Stimulated activated CD4-positive, alpha-beta T cell treated with anti-CD3 and anti-CD28 coated beads, TNF-alpha, amount 100 ng/mL, for 24 hours (primary cell): ENCODE measurements around the gene TMED9.

Experiments used
- DNase-seq, 3 experiments: peaks; one replicate each; pipeline ENCODE4 v3.0.0-alpha.2; 2020; ENCODE audit warnings: low read depth in 3 of 3

TMED9 gene

DNA sequence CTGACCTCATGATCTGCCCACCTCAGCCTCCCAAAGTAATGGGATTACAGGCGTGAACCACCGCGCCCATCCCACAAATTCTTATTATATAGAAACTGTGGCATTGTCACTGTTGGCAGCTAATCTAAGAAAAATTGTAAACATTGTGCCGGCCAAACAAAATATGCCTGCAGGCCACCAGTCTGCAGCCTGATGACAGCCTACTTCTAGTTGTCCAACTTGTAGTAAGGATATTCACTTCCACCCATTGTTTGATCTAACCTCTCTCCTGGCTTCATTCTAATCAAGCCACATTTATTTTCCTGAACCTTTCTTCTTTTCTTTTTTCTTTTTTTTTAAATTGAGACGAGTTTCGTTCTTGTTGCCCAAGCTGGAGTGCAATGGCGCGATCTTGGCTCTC is 13.7 kb upstream of the TMED9 start:
- no peak for DNase-seq

- DNase-seq, result no peak
Observed at GRCh38 chr5:177588413-177588909, 3.5 kb upstream of the TMED9 start.

GRCh38 chr5:177590406-177590805 is 1.6 kb upstream of the TMED9 start:
- no peak for DNase-seq

DNA sequence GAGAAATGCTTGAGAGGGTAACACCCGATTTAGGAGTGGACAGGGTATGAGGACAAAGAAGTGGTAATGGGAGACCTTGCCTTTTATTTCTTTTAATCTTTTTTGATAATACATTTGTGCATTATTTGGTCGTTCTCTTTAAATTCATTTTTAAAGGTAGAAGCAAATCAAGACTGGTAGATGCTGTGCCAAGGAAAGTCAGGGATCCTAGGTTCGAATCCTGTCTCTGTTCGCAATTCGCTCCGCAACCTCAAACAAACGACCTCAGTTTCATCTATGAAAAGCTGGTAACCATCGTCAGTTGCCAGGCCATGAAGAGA is 353 bp upstream of the TMED9 start:
- no peak for DNase-seq

DNA sequence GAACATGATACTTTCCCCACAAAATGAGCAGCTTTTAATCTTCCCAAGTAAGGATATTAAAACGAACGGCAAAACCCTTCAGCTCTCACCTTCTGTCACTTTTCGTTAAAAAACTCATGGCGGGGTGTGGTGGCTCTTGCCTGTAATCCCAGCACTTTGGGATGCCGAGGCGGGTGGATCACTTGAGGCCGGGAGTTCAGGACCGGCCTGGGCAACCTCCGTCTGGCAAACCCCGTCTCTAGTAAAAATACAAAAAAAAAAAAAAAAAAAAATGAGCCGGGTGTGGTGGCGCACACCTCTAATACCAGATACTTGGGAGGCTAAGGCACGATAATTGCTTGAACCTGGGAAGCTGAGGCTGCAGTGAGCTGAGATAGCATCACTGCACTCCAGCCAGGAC is 902 bp downstream of the TMED9 start:
- no peak for DNase-seq

DNA sequence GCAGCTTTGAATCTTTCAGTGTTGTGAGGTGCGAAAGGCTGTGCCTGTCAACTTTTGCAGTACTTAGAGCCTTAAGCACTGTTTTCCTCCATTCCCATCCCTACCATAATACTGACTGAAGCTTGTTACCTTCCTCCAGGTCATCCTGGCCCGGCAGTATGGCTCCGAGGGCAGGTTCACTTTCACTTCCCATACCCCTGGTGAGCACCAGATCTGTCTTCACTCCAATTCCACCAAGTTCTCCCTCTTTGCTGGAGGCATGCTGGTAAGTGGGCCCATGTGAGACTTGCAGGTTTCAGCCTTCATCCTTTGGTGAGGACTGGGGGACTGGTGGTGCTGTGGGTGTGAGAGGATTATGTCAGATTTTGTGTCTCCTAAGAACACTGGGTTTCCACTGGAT is 1.5 kb downstream of the TMED9 start:
- no peak for DNase-seq

DNA sequence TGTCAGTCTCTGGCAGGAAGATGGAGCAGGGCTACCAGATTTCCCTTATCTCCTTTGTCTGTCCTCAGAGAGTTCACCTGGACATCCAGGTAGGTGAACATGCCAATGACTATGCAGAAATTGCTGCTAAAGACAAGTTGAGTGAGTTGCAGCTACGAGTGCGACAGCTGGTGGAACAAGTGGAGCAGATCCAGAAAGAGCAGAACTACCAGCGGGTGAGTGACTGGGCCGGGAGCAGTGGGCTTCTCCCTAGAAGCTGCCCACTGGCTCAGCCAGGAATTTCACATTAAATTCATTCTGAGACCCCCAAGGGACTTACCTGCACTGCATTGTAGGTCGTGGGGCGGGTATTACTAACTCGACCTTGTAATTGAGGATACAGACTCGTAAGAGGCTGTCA is 2.1 kb downstream of the TMED9 start:
- DNase-seq, result no peak

GRCh38 chr5:177595026-177595585 is 3.1 kb downstream of the TMED9 start:
- no peak for DNase-seq

- no peak for DNase-seq
Observed at GRCh38 chr5:177595991-177596774, 4.2 kb downstream of the TMED9 start.

DNA sequence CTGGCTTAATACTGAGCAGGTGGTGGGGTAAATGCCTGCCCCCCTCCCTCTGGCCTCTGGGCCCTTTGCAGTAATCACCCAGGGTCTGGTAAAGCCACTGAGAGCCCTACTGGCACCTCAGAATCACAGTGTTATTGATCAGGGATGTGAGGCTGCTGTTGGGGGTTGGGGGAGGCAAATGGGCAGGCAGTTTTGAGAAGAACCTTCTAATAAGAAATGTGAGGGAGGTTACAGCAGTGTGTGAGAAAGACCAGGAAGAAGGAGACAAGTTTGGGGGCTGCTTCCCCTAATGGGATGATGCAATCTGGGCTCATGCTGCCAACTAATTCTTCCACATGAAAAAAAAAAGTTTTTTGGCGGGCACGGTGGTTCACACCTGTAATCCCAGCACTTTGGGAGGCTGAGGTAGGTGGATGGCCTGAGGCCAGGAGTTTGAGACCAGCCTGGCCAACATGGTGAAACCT is 4.8 kb downstream of the TMED9 start:
- no peak for DNase-seq

DNA sequence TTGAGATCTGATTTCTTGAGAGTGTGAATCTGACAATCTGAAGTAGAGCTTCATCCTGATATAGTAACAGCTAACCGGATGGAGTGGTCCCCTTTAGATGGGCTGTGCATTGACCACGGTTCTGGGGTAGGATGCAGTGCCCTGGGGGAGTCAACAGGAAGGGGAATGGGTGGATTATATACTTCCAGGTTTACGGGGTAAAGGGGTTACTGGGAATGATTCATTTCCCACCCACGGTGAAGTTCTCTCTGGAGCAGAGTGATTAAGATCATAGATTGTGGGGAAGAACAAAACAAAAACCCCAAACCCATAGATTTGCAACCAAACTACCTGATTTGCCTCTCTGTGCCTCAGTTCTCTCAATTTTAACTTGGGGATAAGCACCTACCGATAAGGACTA is 6.5 kb downstream of the TMED9 start:
- DNase-seq, result no peak

- DNase-seq, result peak; percentile 76 to 87 (median 78)
Observed at GRCh38 chr5:177599731-177600507, 7.9 kb downstream of the TMED9 start, which contains the start of gene B4GALT7. B4GALT7 (plus strand) TSS chr5:177600132; CDS start chr5:177600211, 79 bp downstream.

DNA sequence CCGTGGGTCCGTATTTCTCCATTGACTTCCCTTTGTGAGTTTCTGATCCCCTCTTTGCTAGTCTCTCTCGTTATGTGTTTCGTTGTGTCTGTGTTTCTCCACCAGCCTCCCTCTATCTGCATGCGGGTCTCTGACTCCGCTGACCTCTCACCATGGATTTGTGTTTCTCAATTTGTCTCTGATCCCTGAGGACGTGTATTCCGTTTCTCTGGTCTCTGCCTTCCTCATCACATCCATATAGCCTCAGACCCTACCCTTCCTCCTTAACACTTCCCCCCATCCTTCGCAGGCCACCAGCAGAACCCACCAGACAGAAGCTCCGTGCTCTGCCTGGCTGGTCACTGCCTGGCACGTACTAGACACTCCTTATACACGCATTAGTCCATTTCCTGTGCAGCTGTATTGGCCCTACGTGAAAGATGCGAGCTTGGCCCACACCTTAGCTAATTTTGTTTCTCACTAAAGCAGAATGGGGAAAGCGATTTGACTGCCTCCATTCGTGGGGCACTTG is 8.6 kb downstream of the TMED9 start:
- DNase-seq, result no peak

DNA sequence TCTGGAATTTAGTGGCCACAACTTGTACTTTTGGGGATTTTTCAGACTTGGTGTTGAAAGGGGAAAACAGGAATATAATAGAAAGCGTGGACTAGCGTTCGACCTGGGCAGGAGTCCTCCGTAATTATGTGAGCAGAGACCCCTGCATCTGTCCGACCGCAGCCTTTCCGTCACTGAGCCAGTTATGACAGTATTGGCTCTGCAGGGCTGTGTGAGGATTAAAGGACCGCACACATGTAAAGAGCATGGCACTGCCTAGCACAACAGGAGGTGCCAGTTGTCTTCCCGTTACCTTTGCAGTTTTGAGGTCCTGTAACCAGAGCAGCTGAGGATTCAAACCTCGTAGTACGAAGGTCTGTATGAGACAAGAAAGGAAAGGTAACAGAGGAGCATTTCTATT is 9.1 kb downstream of the TMED9 start:
- DNase-seq, result no peak

- no peak for DNase-seq
Observed at GRCh38 chr5:177601577-177602457, 9.8 kb downstream of the TMED9 start.

DNA sequence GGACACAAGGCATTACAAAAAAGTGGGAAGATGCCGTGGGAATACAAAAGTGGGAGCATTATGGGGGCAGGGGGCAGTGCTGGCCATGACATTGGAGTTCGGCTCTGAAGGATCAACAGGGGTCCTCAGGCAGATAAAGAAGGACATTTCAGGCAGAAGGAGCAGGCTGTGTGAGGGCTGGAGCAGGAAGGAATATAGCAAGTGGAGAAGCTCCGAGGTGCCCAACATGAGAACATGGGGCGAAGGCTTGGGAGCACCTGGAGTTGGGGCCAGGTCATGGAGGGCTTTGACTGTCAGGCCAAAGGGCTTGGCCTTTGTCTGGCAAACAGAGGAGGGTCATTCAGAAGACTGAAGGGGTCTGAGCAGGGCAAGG is 10.4 kb downstream of the TMED9 start:
- DNase-seq, result no peak

- DNase-seq, result no peak
Observed at GRCh38 chr5:177603631-177604030, 11.6 kb downstream of the TMED9 start.

DNA sequence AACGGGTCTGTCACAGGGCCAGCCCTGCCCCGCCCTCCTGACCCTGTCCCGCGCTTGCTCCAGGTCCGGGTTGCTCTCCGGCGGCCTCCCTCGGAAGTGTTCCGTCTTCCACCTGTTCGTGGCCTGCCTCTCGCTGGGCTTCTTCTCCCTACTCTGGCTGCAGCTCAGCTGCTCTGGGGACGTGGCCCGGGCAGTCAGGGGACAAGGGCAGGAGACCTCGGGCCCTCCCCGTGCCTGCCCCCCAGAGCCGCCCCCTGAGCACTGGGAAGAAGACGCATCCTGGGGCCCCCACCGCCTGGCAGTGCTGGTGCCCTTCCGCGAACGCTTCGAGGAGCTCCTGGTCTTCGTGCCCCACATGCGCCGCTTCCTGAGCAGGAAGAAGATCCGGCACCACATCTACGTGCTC is 12.1 kb downstream of the TMED9 start:
- no peak for DNase-seq

GRCh38 chr5:177604656-177605055 is 12.7 kb downstream of the TMED9 start:
- DNase-seq, result no peak

- no peak for DNase-seq
Observed at GRCh38 chr5:177605078-177605477, 13.1 kb downstream of the TMED9 start.

DNA sequence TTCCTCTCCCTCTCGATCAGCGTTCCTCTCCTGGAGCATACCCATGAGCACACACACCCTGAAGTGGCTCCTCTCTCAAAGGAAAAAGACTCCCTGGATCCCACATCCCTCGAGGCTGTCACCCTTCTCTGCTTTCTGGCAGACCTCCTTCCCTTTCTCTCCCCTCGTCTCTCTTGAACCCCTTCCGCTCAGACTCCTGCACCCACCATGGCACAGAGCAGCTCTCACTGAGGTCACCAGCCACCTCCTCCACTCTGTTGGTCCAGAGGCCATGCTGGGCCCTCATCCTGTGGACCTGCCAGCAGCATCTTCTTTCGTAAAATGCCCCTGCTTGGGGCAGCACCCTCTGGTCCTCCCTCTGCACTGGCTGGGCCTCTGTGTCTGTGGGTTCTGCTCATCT is 13.7 kb downstream of the TMED9 start:
- DNase-seq, result no peak
